ENCODE data around the gene IMMP2L.

- TF ChIP-seq CTCF (conservative IDR thresholded peaks at IDR 0.05): no peak
- TF ChIP-seq ZFX (IDR thresholded peaks at IDR 0.05): no peak
These were observed 588.9 kb downstream of the IMMP2L start for GRCh38 chr7:110973196-110973990.

All from C4-2B (cell line).